ENCODE results near the gene TM4SF18. TPM values are rescaled to one million over a fixed set of nuclear protein-coding genes. Genes with fewer than 3 reads are reported as not detected.

TM4SF18 gene
- total RNA-seq, 1 experiment from 2014 or later: 72.6 TPM

GRCh38 chr3:149274220-149274619 lies 59.2 kb downstream of the TM4SF18 start:
- no peak for DNase-seq (ENCODE audit: low read depth, low spot score)
- in situ Hi-C loops (cut with HindIII; ENCODE audit: low pct_unique_long_range_greater_than_20kb, low sequenced_read_pairs): no loop called here

GRCh38 chr3:149273096-149273751 lies 60.2 kb downstream of the TM4SF18 start:
- DNase-seq (ENCODE audit: low read depth, low spot score): peak; percentile 93
- in situ Hi-C loops (cut with HindIII; ENCODE audit: low pct_unique_long_range_greater_than_20kb, low sequenced_read_pairs): no loop called here

- in situ Hi-C loops (cut with HindIII; ENCODE audit: low pct_unique_long_range_greater_than_20kb, low sequenced_read_pairs): no loop called here
- DNase-seq (ENCODE audit: low read depth, low spot score): no peak
Measured at GRCh38 chr3:149271669-149272068, 61.8 kb downstream of the TM4SF18 start.

DNA sequence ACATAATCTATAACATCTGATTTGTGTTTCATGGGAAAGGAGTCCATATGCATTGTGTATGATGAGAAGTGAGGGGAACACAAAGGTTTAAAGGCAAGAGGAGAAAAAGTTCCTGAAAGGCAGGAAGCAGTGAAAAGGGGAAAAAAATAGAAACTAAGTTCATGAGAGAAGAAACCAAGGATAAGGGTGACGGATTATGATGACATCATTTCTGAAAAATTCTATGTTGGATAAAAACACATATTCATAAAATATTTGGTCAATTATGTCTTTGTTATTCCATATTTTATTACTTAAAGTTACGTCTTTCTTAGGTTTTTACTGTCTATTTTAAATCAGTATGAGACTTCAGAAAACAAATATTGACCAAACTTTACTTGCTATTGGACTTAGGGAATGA lies 63.3 kb downstream of the TM4SF18 start:
- in situ Hi-C loops (cut with HindIII; ENCODE audit: low pct_unique_long_range_greater_than_20kb, low sequenced_read_pairs): no loop called here
- no peak for DNase-seq (ENCODE audit: low read depth, low spot score)

GRCh38 chr3:149269687-149270086 lies 63.7 kb downstream of the TM4SF18 start:
- no peak for DNase-seq (ENCODE audit: low read depth, low spot score)
- in situ Hi-C loops (cut with HindIII; ENCODE audit: low pct_unique_long_range_greater_than_20kb, low sequenced_read_pairs): no loop called here

Other genes starting within 250 kb of the TM4SF18 start
- gene HLTF, start 247.1 kb downstream of the TM4SF18 start, total RNA-seq (2014; rRNA removed; shearing (Covaris generic)): 78.6 and 82.0 TPM in 2 replicates
- gene HPS3, start 204.0 kb downstream of the TM4SF18 start, total RNA-seq (2014; rRNA removed; shearing (Covaris generic)): 33.9 and 35.3 TPM in 2 replicates
- 0.43 and 0.53 TPM in 2 replicates for gene CP, start 111.8 kb downstream of the TM4SF18 start, total RNA-seq (2014; rRNA removed; shearing (Covaris generic))
- 60.2 and 65.0 TPM in 2 replicates for gene TM4SF1, start 44.0 kb upstream of the TM4SF18 start, total RNA-seq (2014; rRNA removed; shearing (Covaris generic))
- gene TM4SF4, start 141.1 kb upstream of the TM4SF18 start, total RNA-seq (2014; rRNA removed; shearing (Covaris generic)): not detected in 2 replicates